ENCODE measurements around the gene FBN2. TPM values are rescaled to one million over a fixed set of nuclear protein-coding genes. Genes with fewer than 3 reads are reported as not detected.
"Not testable (repeated sequence)": the region's sequence is repeated elsewhere in the genome, so short reads cannot be mapped to it uniquely, and the experiment has no call there.

Gene FBN2
- total RNA-seq, 1 donor from 2014 or later: not detected

GRCh38 chr5:128453121-128453520 is 84.9 kb downstream of the FBN2 start:
- no peak overlapping the region for H3K27ac Mint-ChIP-seq
- H3K36me3 Mint-ChIP-seq (ENCODE audit: low read depth): no peaks in the 10 kb centered on the region
- DNase-seq: no peak
- H3K9me3 Mint-ChIP-seq: no peaks in the 10 kb centered on the region
- H3K4me3 Mint-ChIP-seq: no peak overlapping the region
- H3K27me3 Mint-ChIP-seq: no peaks in the 10 kb centered on the region
- intact Hi-C loops (cut with micrococcal nuclease): no loop called here
- no peaks in the 10 kb centered on the region for H3K4me1 Mint-ChIP-seq

GRCh38 chr5:128447224-128447623 is 90.8 kb downstream of the FBN2 start:
- H3K9me3 Mint-ChIP-seq; H3K4me1 Mint-ChIP-seq; H3K4me3 Mint-ChIP-seq; DNase-seq; H3K27me3 Mint-ChIP-seq; intact Hi-C loops (cut with micrococcal nuclease); H3K36me3 Mint-ChIP-seq (ENCODE audit: low read depth); H3K27ac Mint-ChIP-seq: not testable (repeated sequence)

GRCh38 chr5:128441941-128442350 is 96.1 kb downstream of the FBN2 start:
- Mint-ChIP-seq H3K36me3 (ENCODE audit: low read depth) (no peaks in the 10 kb centered on the region), H3K4me1 (no peaks in the 10 kb centered on the region), H3K9me3 (no peaks in the 10 kb centered on the region), H3K27ac (no peak overlapping the region), H3K27me3 (no peaks in the 10 kb centered on the region), H3K4me3 (no peak overlapping the region)
- DNase-seq: no peak
- intact Hi-C loops (cut with micrococcal nuclease): no loop called here

GRCh38 chr5:128441165-128441564 is 96.9 kb downstream of the FBN2 start:
- Mint-ChIP-seq H3K36me3 (ENCODE audit: low read depth) (no peaks in the 10 kb centered on the region), H3K27me3 (no peaks in the 10 kb centered on the region), H3K9me3 (no peaks in the 10 kb centered on the region), H3K4me3 (no peak overlapping the region), H3K27ac (no peak overlapping the region), H3K4me1 (no peaks in the 10 kb centered on the region)
- intact Hi-C loops (cut with micrococcal nuclease): no loop called here
- no peak for DNase-seq

GRCh38 chr5:128436749-128437188 is 101.3 kb downstream of the FBN2 start:
- no peak overlapping the region for H3K4me3 Mint-ChIP-seq
- intact Hi-C loops (cut with micrococcal nuclease): no loop called here
- H3K36me3 Mint-ChIP-seq (ENCODE audit: low read depth): no peaks in the 10 kb centered on the region

GRCh38 chr5:128435861-128436260 is 102.2 kb downstream of the FBN2 start:
- no peaks in the 10 kb centered on the region for H3K36me3 Mint-ChIP-seq (ENCODE audit: low read depth)
- H3K27me3 Mint-ChIP-seq: no peaks in the 10 kb centered on the region
- intact Hi-C loops (cut with micrococcal nuclease): no loop called here
- H3K27ac Mint-ChIP-seq: no peak overlapping the region
- no peaks in the 10 kb centered on the region for H3K9me3 Mint-ChIP-seq
- DNase-seq: no peak
- no peak overlapping the region for H3K4me3 Mint-ChIP-seq
- H3K4me1 Mint-ChIP-seq: no peaks in the 10 kb centered on the region

More at GRCh38 chr5:128436749-128437188, 101.3 kb downstream of the FBN2 start:
- no peak overlapping the region for H3K27ac Mint-ChIP-seq
- DNase-seq: no peak
- H3K27me3 Mint-ChIP-seq: no peaks in the 10 kb centered on the region
- no peaks in the 10 kb centered on the region for H3K4me1 Mint-ChIP-seq
- no peaks in the 10 kb centered on the region for H3K9me3 Mint-ChIP-seq

- Mint-ChIP-seq H3K36me3 (ENCODE audit: low read depth) (no peaks in the 10 kb centered on the region), H3K4me3 (no peak overlapping the region), H3K27ac (no peak overlapping the region), H3K9me3 (no peaks in the 10 kb centered on the region), H3K4me1 (no peaks in the 10 kb centered on the region), H3K27me3 (no peaks in the 10 kb centered on the region)
- DNase-seq: no peak
- intact Hi-C loops (cut with micrococcal nuclease): no loop called here
Measured at GRCh38 chr5:128434993-128435392, 103.1 kb downstream of the FBN2 start.

- no peaks in the 10 kb centered on the region for H3K4me1 Mint-ChIP-seq
- no peaks in the 10 kb centered on the region for H3K36me3 Mint-ChIP-seq (ENCODE audit: low read depth)
Measured at GRCh38 chr5:128432913-128433440, 105.1 kb downstream of the FBN2 start.

GRCh38 chr5:128427921-128428320 is 110.1 kb downstream of the FBN2 start:
- intact Hi-C loops (cut with micrococcal nuclease): no loop called here
- Mint-ChIP-seq H3K9me3 (no peaks in the 10 kb centered on the region), H3K36me3 (ENCODE audit: low read depth) (no peaks in the 10 kb centered on the region), H3K4me1 (no peaks in the 10 kb centered on the region), H3K4me3 (no peak overlapping the region), H3K27ac (no peak overlapping the region), H3K27me3 (no peaks in the 10 kb centered on the region)
- DNase-seq: no peak

More at GRCh38 chr5:128432913-128433440, 105.1 kb downstream of the FBN2 start:
- Mint-ChIP-seq H3K4me3 (no peak overlapping the region), H3K9me3 (no peaks in the 10 kb centered on the region), H3K27ac (no peak overlapping the region), H3K27me3 (no peaks in the 10 kb centered on the region)
- no peak for DNase-seq
- intact Hi-C loops (cut with micrococcal nuclease): no loop called here

- H3K4me1 Mint-ChIP-seq: no peaks in the 10 kb centered on the region
Measured at GRCh38 chr5:128426090-128426534, 111.9 kb downstream of the FBN2 start.

GRCh38 chr5:128424646-128425045 is 113.4 kb downstream of the FBN2 start:
- no peak for DNase-seq
- Mint-ChIP-seq H3K4me3 (no peak overlapping the region), H3K4me1 (no peaks in the 10 kb centered on the region), H3K27me3 (no peaks in the 10 kb centered on the region), H3K36me3 (ENCODE audit: low read depth) (no peaks in the 10 kb centered on the region), H3K9me3 (no peaks in the 10 kb centered on the region), H3K27ac (no peak overlapping the region)
- intact Hi-C loops (cut with micrococcal nuclease): no loop called here

More at GRCh38 chr5:128426090-128426534, 111.9 kb downstream of the FBN2 start:
- no peaks in the 10 kb centered on the region for H3K36me3 Mint-ChIP-seq (ENCODE audit: low read depth)
- no peak overlapping the region for H3K4me3 Mint-ChIP-seq
- DNase-seq: no peak
- intact Hi-C loops (cut with micrococcal nuclease): no loop called here
- H3K9me3 Mint-ChIP-seq: no peaks in the 10 kb centered on the region
- H3K27ac Mint-ChIP-seq: no peak overlapping the region
- no peaks in the 10 kb centered on the region for H3K27me3 Mint-ChIP-seq

GRCh38 chr5:128422612-128423011 is 115.4 kb downstream of the FBN2 start:
- no peaks in the 10 kb centered on the region for H3K27me3 Mint-ChIP-seq
- no peak for DNase-seq
- H3K36me3 Mint-ChIP-seq (ENCODE audit: low read depth): no peaks in the 10 kb centered on the region
- intact Hi-C loops (cut with micrococcal nuclease): no loop called here
- no peak overlapping the region for H3K27ac Mint-ChIP-seq
- H3K4me1 Mint-ChIP-seq: no peaks in the 10 kb centered on the region
- H3K9me3 Mint-ChIP-seq: no peaks in the 10 kb centered on the region
- no peak overlapping the region for H3K4me3 Mint-ChIP-seq

- Mint-ChIP-seq H3K4me1 (no peaks in the 10 kb centered on the region), H3K36me3 (ENCODE audit: low read depth) (no peaks in the 10 kb centered on the region), H3K9me3 (no peaks in the 10 kb centered on the region), H3K4me3 (no peak overlapping the region), H3K27ac (no peak overlapping the region), H3K27me3 (no peaks in the 10 kb centered on the region)
- intact Hi-C loops (cut with micrococcal nuclease): no loop called here
- no peak for DNase-seq
Measured at GRCh38 chr5:128414469-128414868, 123.6 kb downstream of the FBN2 start.

GRCh38 chr5:128413356-128413755 is 124.7 kb downstream of the FBN2 start:
- Mint-ChIP-seq H3K4me1 (no peaks in the 10 kb centered on the region), H3K4me3 (no peak overlapping the region), H3K9me3 (no peaks in the 10 kb centered on the region), H3K27ac (no peak overlapping the region), H3K36me3 (ENCODE audit: low read depth) (no peaks in the 10 kb centered on the region), H3K27me3 (no peaks in the 10 kb centered on the region)
- intact Hi-C loops (cut with micrococcal nuclease): no loop called here
- DNase-seq: no peak

Measured in activated CD4-positive, alpha-beta T cell treated with anti-CD3 and anti-CD28 coated beads, Interleukin-2, amount 10 ng/mL, durations not matched to agents 24 days and 14 days (primary cell).